GM21526 (cell line): ENCODE data around the gene EGFL8.
"Not testable (repeated sequence)": the region's sequence is repeated elsewhere in the genome, so short reads cannot be mapped to it uniquely, and the experiment has no call there.

ENCODE experiments used
- ATAC-seq: cut with Tn5 transposase; IDR thresholded peaks from one replicate; pipeline ENCODE4 v1.9.1; 2021; ENCODE audit warnings: moderate library complexity; ENCODE audit not compliant: unreplicated experiment, low FRiP score

The EGFL8 gene

GRCh38 chr6:32164295-32164694, at the start of gene EGFL8:
Gene EGFL8, plus strand, starts transcription at chr6:32164595. Its CDS starts 1,571 bp downstream, at chr6:32166166.
- ATAC-seq: no peak

DNA sequence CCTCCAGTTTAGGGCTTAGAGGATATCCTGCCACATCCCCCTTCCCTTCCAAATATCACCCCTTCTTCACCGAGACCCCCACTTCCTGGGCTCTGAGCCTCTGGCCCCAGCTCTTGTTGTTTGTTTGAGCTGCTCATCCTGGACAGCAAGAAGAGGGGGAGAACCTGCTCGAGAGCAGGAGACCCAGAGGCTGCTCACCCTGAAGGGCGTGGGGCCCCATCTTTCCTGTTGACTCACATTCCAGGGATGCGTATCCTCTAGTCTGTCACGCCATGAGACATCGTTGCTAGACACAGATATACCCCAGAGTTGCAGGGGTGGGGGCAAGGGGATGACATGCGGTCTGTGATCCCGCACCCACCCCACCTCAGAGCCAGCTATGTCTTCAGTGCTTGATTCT, 49.6 kb upstream of the EGFL8 start:
- ATAC-seq: no peak

GRCh38 chr6:32115623-32116022, 48.8 kb upstream of the EGFL8 start:
- ATAC-seq: no peak

GRCh38 chr6:32116674-32117073, 47.7 kb upstream of the EGFL8 start:
- no peak for ATAC-seq

GRCh38 chr6:32117461-32117860, 46.9 kb upstream of the EGFL8 start:
- no peak for ATAC-seq

DNA sequence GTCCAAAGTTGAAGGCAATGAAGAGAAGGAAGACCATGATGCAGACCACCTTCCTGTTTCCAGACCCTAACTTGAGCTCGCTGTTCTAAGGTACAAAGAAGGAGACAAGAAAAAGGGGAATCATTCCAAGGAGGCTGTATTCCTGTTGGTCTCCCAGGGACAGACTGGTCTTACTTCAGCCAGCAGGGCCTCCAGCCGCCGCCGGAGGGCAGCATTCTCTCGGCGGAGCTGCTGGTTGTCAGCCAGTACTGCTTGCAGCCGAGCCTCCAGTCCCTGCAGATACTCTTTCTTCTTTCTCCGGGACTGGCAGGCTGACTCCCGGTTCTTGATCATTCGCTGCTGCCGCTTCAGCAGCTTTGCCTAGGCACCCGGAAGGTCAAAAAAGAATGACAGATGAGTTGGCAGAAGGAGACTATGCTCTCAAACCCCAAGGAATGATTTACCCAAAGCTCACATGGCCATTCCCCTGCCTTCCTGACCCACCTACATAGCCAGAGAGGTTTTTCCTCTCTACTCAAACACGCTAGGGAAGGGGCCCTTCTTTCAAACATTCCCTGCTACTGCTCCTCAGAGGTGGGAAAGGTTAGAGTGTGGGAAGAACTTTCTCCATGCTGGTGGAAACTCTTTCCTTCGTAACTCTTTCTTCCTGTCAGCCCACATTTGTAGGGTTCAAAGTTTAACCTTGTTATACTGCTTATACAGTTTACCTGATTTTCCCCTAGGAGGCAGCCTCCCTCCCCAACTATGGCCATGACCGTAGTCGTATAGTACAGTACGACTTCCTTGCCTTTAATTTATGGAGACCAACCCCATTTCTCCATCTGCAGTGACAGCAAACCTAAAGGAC, 45.4 kb upstream of the EGFL8 start:
- ATAC-seq: no peak

DNA sequence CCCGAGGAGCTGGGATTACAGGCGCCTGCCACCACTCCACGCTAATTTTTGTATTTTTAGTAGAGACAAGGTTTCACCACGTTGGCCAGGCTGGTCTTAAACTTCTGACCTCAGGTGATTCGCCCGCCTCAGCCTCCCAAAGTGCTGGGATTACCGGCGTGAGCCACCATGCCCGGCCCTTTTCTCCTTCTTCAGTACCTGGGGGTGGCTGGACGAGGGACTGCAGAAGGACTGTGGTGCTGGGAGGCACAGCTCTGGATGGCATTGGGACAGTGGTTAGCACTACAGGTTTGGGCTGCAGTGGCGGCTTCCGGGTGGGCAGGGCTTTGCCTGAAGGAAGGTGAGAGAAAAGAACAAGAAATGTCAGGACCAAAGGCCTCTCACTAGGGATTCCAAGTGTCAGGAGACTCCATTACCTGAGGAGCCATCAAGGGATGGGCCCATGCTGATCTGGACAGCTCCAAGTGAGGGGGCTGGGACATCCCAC, 43.8 kb upstream of the EGFL8 start:
- no peak for ATAC-seq

DNA sequence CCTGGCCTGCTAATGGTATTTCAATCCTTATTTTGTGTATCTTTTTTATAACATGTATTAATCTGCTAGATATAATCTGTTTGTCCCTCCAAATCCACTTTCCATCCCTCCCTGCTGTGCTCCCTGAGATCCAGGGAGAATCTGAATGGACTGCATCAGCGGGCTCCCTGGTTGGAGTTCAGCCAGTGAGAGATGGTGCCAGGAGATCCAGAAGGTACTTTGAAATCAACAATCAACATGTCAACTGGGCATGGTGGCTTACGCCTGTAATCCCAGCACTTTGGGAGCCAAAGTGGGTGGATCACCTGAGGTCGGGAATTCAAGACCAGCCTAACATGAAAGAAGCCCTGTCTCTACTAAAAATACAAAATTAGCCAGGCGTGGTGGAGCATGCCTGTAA, 40.7 kb upstream of the EGFL8 start:
- ATAC-seq: no peak

DNA sequence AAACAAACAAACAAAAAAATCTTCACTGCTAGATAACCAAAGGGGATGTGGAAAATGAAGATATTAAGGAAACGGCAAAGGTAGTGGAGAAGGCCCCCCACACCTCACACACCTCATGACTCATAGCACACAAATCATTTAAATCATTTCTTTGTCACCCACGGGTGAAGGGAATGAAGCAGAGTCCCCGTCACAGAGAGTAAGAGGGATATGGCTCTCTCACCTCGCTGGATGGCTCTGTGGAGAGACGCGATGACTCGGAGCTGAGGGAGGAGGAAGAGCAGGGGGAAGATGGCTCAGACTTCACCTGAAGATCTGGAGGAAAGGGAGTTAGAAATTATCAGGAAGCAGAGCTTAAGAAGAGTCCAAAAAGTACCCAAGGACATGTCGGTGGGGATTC, 37.5 kb upstream of the EGFL8 start:
- ATAC-seq: no peak

DNA sequence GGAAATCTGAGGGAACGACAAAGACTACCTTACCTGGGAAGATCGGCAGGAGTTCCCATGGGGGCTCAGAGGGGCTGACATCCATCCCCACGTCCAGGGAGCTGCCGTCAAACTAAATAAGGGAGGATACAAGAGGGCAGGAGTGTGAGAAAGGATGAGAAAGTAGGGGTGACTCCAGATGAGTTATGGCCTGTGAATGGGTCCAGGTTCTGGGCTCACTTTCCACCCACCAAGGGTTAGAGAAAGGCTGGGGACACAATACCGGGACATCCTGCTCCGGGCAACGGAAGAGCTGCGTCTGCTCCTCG, 37.0 kb upstream of the EGFL8 start:
- no peak for ATAC-seq

DNA sequence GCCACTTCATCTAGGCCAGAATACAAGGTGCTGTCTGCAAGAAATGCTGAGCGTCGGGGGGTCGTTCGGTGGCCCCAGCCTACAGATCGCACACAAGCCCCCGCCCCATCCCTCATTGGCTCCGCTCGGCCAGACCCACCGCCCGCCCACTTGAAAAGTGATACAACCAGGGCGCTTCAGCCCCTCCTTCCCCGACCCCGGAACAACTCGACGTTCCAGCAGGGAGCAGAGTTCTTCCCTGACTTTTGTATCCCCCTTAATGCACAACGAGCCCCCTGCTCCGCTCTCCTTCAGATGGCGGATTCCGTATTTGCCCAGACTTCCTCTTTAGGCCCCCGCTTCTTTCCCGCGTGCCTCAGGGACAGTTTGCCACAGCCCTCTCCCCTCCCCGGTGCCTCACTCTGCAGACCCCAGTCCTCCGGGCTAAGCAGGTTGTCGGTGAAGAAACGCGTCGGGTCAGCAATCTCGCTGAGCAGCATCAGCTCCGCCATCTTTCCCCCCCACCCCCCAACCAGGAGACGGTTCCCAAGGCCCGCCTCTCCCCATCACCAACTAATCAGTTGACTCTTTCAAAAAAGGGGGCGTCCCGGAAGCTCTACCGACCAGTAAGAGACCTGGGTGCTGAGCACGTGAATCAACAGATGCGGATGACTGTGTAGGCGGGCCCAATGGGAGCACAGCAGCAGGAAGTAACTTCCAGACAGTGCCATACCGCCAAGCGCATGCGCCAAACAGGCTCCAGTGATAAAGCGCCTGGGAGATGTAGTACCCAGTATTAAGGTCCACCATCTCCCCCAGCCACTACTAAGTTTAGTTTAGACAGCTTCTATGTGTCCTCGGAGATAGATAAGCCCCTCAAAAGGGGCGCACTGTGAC, 36.4 kb upstream of the EGFL8 start, which contains the start of gene ATF6B:
Gene ATF6B (minus strand): TSS at position 530 of the 876 bp plus-strand sequence. CDS start 39 bp downstream, at position 491.
- peak; percentile 77 for ATAC-seq

DNA sequence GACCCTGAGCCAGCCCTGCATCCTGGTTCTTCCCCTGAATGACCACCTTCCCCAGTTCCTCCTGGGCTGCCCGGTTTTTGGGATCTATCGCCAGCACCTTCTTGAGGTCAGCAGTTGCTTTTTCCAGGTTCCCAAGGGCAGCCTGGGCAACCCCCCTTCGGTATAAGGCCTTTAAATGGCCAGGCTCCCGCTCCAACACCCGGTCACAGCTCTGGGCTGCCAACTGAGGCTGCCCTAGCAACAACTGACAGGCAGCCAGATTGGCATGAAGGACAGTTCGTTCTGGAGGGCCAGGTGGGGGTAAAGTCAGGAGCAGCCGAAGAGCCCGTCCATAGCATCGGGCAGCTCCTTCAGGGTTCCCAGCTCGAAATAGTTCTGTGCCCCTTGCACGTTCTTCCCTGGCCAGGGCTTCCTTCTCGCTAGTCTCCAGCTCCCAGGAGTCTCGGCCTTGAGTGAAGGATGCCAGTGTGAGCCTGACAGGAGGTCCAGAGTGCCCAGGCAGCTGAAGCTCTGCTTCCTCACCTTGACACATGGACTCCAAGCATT, 35.6 kb upstream of the EGFL8 start:
- ATAC-seq: no peak

DNA sequence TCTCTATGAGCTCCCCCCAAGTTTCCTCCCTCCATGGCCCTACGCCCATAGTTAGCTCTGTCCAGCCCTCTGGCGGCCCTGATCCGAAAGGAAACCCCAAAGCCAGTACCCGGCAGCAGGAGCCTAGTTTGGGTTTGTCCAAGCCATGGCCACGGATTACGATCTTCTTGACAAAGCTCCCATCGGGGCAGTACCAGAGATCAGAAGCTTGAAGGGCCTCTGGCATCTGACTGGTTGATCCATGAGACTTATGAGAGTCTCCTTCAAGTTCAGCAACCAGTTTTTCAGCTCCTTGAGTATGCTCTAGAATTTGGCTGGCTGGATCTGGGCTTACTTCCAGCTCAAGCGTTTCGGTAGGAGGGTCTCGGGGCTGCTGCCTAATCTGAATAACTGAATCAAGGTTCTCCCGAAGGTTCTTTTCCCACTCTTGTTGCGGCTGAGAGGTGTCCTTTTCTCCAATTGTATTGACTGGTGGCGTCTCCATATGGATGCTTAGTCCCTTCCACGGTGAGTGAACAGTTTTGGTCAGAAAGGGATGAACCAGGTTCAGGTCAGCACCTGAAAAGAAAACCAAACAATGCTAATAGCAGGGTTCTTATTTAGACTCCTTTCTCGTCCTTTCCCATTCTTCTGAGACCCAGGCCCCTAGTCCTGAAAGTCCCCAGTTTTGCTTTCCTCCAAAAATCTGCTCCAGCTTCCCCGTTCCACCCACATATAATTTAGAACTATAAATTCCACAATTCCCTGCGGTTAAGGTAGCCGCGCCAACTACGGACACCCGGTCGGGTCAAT, 34.9 kb upstream of the EGFL8 start:
- no peak for ATAC-seq

DNA sequence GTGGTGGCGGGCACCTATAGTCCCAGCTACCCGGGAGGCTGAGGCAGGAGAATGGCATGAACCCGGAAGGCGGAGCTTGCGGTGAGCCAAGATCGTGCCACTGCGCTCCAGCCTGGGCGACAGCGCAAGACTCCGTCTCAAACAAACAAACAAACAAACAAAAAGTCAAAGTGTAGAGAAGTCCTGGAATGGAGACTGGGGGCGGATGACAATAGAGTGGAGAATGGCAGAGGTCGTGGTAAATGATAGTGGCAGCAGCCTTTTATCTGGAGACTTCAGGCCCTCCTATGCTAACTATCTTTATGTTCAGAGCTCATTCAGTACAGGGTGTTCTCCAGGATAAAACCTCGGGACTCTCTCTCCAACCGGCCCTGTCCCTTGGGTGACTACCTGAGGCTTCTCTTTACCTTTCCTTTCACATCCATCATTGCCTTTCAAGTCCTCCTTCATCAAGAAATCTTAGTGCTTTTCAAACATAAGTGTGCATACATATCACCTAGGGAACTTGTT, 32.9 kb upstream of the EGFL8 start:
- ATAC-seq: no peak

DNA sequence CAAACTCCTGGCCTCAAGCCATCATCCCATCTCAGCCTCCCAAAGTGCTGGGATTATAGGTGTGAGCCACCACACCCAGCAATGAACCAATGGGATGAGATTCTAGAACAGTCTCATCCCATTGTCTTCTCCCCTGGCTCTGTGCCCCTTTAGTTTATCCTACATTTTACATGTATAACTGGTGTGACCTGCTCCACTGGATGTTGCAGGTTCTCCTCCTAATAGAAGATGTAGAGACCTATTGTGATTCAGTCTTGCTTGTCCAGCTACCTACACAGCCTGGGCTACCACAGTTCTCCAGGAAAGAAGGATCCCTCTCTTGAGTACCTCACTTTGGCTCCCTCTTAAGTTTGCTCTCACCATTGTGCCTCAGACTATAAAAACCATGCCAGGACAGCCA, 32.3 kb upstream of the EGFL8 start:
- ATAC-seq: no peak

- no peak for ATAC-seq
These were observed 30.6 kb upstream of the EGFL8 start for GRCh38 chr6:32133786-32134185.

DNA sequence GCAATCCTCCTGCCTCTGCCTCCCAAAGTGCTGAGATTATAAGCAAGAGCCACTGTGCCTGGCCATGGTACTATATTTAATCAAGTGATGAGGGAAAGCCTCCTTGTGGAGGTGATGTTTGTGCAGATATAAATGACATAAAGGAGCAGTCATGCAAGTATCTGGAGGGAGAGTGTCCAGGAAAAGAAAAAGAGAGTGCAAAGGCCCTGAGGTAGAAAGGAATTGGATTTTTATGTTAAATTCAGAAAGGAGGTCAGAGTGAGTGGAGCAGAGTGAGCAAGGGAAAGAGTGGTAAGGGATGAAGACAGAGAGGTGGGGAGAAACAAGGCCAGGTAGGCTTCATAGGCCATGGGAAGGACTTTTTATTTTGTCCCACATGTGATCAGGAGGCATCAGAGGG, 26.9 kb upstream of the EGFL8 start:
- ATAC-seq: no peak

DNA sequence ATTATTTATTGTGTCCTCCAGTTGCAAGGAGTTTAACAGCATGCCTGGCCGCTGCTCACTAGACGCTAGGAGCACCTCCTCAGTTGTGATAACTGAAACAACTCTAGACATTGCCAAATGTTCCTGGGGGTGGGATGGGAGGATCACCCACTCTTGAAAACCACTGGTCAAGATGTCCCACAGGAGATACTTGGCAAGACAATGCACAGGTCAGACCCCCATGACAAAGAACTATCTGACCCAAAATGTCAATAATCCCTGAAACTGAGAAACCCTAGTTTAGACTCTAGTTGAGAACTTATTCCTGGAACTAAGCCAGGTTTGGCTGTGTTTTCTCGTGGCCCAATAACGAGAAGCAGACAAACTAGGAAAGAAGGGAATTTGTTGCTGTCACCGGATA, 24.8 kb upstream of the EGFL8 start:
- no peak for ATAC-seq

- ATAC-seq: no peak
These were observed 23.9 kb upstream of the EGFL8 start for GRCh38 chr6:32140420-32141046.

DNA sequence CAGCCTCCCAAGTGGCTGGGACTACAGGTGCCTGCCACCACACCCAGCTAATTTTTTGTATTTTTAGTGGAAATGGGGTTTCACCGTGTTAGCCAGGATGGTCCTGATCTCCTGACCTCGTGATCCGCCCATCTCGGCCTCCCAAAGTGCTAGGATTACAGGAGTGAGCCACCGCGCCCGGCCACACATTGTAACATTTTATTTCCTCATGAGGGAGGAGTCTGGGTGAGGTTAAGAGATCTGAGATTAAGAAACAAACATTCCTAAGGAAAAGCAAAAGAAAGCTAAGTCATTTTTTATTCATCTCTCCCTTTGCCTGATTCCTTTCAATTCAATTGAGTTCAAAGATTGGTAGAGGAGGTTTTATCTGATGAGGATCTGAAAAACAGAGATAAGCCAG, 20.2 kb upstream of the EGFL8 start:
- not testable (repeated sequence) for ATAC-seq
